ENCODE results near the gene S100A1.
A peak's percentile ranks its signal among the peaks of the same experiment; 100 is the strongest.
"Not testable (repeated sequence)": the region's sequence is repeated elsewhere in the genome, so short reads cannot be mapped to it uniquely, and the experiment has no call there.

The S100A1 gene

DNA sequence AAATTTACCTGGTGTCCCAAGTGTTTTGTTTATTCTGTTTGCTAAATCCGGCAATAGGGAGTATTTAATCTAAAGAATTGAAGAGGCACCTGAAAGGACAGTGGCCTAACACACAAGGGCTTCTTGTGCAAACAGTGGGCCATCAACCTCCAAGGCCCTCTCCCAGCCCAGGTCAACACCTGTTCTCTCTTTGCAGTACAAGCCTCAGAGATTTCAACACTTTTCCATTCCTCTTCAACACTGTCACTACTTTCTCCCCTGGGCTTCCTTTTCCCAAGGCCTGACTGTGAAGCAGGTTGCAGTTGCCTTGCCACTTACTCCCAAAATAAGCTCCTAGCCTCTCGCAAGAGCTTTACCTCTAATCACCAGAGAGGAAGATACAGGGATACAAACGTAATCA is 27.1 kb downstream of the S100A1 start:
- Histone ChIP-seq H3K9me3 (ENCODE audit: control insufficient read depth, insufficient read depth, low read depth, low read length) (no peaks in the 10 kb centered on the region), H3K36me3 (ENCODE audit: control insufficient read depth, insufficient read depth, low read length) (0 out of 2 replicates have a peak, but pooled peaks cover 6% of the 10 kb centered on the region), H3K9ac (ENCODE audit: low read length) (no peak overlapping the region), H3K4me1 (ENCODE audit: control insufficient read depth, insufficient read depth, low read length) (peaks cover 5% of the 10 kb centered on the region; the same call in 1 of the 2 replicates), H3K4me3 (ENCODE audit: low read depth, low read length) (no peak overlapping the region), H3K27me3 (ENCODE audit: control insufficient read depth, insufficient read depth, low read length) (no peaks in the 10 kb centered on the region), H3K27ac (ENCODE audit: low read depth, low read length) (no peak overlapping the region)

DNA sequence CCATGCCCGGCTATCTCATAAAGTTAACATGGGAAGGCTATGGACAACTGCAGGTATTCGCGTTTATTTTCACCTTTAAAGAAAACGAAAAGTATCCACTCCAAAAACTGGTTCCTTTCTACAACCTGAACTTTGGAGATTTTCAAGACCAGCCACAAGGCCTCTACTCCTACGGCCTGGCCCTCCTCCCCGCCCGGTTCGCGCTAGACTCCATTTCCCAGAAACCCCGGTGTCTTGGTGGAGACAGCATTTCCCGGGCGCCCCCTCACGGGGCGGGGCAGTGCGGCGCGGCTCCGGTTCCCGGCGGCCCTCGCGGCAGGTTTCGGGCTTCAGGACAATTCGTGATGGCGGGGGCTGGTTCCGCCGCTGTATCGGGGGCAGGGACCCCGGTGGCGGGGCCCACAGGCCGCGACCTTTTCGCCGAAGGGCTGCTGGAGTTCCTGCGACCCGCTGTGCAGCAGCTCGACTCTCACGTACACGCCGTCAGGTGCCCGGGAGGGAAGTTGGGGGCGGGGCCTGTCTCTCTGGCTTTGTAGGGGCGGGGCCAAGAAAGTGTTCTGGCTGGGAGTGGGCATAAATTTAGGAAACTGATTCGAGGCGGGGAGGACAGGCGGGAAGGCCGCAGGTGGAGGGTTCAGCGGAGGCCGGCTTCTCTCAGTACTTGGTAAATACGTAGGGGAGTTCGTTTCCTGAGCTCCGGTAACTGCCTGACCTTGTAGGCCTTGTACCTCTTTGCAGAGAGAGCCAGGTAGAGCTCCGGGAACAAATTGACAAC is 30.4 kb downstream of the S100A1 start, which contains the start of gene SNAPIN:
Gene SNAPIN, plus strand, starts transcription at position 304 of the 775 bp plus-strand sequence. Its CDS starts 41 bp downstream, at position 345.
- peaks cover 5% of the 10 kb centered on the region; the same call in 1 of the 2 replicates for H3K4me1 ChIP-seq (ENCODE audit: control insufficient read depth, insufficient read depth, low read length)
- H3K36me3 ChIP-seq (ENCODE audit: control insufficient read depth, insufficient read depth, low read length): peaks cover 37% of the 10 kb centered on the region
- H3K4me3 ChIP-seq (ENCODE audit: low read depth, low read length): peak within 1 kb of the TSS; percentile 81
- H3K9me3 ChIP-seq (ENCODE audit: control insufficient read depth, insufficient read depth, low read depth, low read length): no peaks in the 10 kb centered on the region
- peak within 1 kb of the TSS; percentile 75 for H3K27ac ChIP-seq (ENCODE audit: low read depth, low read length)
- no peaks in the 10 kb centered on the region for H3K27me3 ChIP-seq (ENCODE audit: control insufficient read depth, insufficient read depth, low read length)
- peak within 1 kb of the TSS; percentile 80 for H3K9ac ChIP-seq (ENCODE audit: low read length)

DNA sequence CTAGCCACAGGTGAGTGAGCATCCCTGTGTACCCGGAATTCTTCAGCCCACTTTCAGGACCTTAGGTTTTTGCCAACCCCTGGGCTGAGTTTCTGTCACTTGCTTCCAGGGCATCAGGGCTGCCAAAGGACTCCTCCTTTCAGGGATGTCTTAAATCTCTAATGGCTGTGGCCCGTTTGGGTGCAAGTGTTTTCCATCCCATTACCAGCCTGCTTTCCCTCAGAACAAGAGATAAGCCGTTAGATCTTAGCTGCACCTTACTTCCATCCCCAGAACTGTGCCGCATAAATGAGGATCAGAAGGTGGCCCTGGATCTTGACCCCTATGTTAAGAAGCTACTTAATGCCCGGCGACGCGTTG is 30.9 kb downstream of the S100A1 start:
- Histone ChIP-seq H3K36me3 (ENCODE audit: control insufficient read depth, insufficient read depth, low read length) (peaks cover 42% of the 10 kb centered on the region), H3K9me3 (ENCODE audit: control insufficient read depth, insufficient read depth, low read depth, low read length) (no peaks in the 10 kb centered on the region), H3K27ac (ENCODE audit: low read depth, low read length) (no peak overlapping the region), H3K9ac (ENCODE audit: low read length) (peak overlapping the region; percentile 80), H3K4me1 (ENCODE audit: control insufficient read depth, insufficient read depth, low read length) (peaks cover 5% of the 10 kb centered on the region; the same call in 1 of the 2 replicates), H3K27me3 (ENCODE audit: control insufficient read depth, insufficient read depth, low read length) (no peaks in the 10 kb centered on the region), H3K4me3 (ENCODE audit: low read depth, low read length) (peak overlapping the region; percentile 81)

DNA sequence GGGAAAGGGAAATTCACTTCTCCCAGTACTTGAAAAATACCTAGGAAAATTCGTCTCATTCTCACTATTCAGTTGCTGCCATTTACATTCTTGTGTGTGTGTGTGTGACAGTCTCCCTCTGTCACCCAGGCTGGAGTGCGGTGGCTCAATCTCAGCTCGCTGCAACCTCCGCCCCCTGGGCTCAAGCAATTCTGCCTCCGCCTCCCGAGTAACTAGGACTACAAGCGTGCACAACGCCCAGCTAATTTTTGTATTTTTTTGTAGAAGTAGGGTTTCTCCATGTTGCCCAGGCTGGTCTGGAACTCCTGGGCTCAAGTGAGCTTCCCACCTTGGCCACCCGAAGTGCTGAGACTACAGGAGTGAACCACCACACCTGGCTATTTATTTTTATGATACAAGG is 31.4 kb downstream of the S100A1 start:
- peak overlapping the region; percentile 81 for H3K4me3 ChIP-seq (ENCODE audit: low read depth, low read length)
- H3K4me1 ChIP-seq (ENCODE audit: control insufficient read depth, insufficient read depth, low read length): peaks cover 5% of the 10 kb centered on the region; the same call in 1 of the 2 replicates
- H3K9me3 ChIP-seq (ENCODE audit: control insufficient read depth, insufficient read depth, low read depth, low read length): no peaks in the 10 kb centered on the region
- no peak overlapping the region for H3K9ac ChIP-seq (ENCODE audit: low read length)
- H3K36me3 ChIP-seq (ENCODE audit: control insufficient read depth, insufficient read depth, low read length): peaks cover 47% of the 10 kb centered on the region
- no peaks in the 10 kb centered on the region for H3K27me3 ChIP-seq (ENCODE audit: control insufficient read depth, insufficient read depth, low read length)
- no peak overlapping the region for H3K27ac ChIP-seq (ENCODE audit: low read depth, low read length)

DNA sequence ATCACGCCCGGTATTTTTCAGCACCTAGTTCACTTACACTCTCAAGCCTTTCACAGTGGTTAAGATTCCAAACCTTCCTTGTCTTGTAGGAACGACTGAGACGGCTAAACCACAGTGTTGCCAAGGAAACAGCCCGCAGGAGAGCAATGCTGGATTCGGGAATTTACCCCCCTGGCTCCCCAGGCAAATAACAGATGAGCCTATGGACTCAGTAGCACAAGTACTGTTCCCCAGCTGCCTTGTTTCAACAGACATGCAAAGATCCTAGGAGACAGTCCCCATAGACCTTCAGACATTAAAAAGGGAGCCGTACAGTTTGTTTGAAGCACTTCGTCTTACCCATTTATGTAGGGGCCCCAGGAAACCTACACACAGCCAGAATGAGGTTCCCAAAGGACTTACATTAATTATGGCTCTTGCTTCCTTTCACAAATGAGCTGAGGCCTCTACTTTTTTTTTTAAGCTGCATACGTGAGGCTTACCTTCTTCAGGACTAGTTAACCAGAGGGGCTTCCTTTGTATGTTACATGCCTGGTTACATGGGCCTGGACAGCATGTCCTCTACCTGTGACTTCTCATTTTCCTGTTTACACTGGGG is 33.0 kb downstream of the S100A1 start:
- Histone ChIP-seq H3K36me3 (ENCODE audit: control insufficient read depth, insufficient read depth, low read length) (peaks cover 63% of the 10 kb centered on the region), H3K27ac (ENCODE audit: low read depth, low read length) (no peak overlapping the region), H3K9ac (ENCODE audit: low read length) (no peak overlapping the region), H3K4me3 (ENCODE audit: low read depth, low read length) (no peak overlapping the region), H3K27me3 (ENCODE audit: control insufficient read depth, insufficient read depth, low read length) (no peaks in the 10 kb centered on the region), H3K9me3 (ENCODE audit: control insufficient read depth, insufficient read depth, low read depth, low read length) (no peaks in the 10 kb centered on the region), H3K4me1 (ENCODE audit: control insufficient read depth, insufficient read depth, low read length) (peaks cover 5% of the 10 kb centered on the region; the same call in 1 of the 2 replicates)

DNA sequence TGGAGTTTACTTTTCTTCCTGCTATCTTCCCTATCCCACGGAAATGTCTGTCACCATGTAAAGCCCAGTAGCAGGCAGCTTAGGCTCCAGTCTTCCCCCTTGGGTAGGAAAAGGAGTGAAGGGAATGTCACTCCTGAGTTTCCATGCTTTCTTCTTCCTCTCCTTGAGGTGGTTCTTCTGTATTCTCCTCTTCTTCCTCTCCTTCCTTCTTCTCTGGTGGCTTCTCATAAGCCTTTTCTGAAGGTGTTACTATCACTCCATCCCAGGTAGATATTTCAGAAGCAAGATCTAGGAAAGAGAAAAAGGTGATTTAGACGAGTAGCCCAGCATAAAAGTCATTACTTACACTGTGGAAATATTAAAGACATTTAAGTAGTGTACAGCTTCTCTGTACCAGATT is 34.0 kb downstream of the S100A1 start:
- Histone ChIP-seq H3K36me3 (ENCODE audit: control insufficient read depth, insufficient read depth, low read length) (peaks cover 73% of the 10 kb centered on the region), H3K27ac (ENCODE audit: low read depth, low read length) (no peak overlapping the region)

DNA sequence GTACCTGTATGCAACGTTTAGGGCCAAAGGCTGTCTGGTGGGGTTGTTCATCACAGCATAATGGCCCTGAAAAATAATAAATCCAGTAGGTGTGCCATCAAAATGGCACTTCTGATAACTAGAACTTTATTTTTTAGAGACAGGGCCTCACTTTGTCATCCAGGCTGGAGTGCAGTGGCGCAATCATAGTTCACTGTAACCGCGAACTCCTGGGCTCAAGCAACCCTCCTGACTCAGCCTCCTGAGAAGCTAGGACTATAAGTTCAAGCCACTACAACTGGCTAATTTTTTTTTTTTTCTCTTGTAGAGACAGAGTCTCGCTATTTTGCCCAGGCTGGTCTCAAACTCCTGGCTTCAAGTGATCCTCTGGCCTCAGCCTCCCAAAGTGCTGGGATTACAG is 35.0 kb downstream of the S100A1 start:
- Histone ChIP-seq H3K9me3 (ENCODE audit: control insufficient read depth, insufficient read depth, low read depth, low read length) (no peaks in the 10 kb centered on the region), H3K4me3 (ENCODE audit: low read depth, low read length) (no peak overlapping the region), H3K9ac (ENCODE audit: low read length) (no peak overlapping the region), H3K4me1 (ENCODE audit: control insufficient read depth, insufficient read depth, low read length) (peaks cover 5% of the 10 kb centered on the region; the same call in 1 of the 2 replicates), H3K27me3 (ENCODE audit: control insufficient read depth, insufficient read depth, low read length) (no peaks in the 10 kb centered on the region), H3K27ac (ENCODE audit: low read depth, low read length) (no peak overlapping the region), H3K36me3 (ENCODE audit: control insufficient read depth, insufficient read depth, low read length) (peaks cover 83% of the 10 kb centered on the region)

More for the DNA sequence above, 34.0 kb downstream of the S100A1 start:
- Histone ChIP-seq H3K9me3 (ENCODE audit: control insufficient read depth, insufficient read depth, low read depth, low read length) (no peaks in the 10 kb centered on the region), H3K4me3 (ENCODE audit: low read depth, low read length) (no peak overlapping the region), H3K4me1 (ENCODE audit: control insufficient read depth, insufficient read depth, low read length) (peaks cover 5% of the 10 kb centered on the region; the same call in 1 of the 2 replicates), H3K9ac (ENCODE audit: low read length) (no peak overlapping the region), H3K27me3 (ENCODE audit: control insufficient read depth, insufficient read depth, low read length) (no peaks in the 10 kb centered on the region)

DNA sequence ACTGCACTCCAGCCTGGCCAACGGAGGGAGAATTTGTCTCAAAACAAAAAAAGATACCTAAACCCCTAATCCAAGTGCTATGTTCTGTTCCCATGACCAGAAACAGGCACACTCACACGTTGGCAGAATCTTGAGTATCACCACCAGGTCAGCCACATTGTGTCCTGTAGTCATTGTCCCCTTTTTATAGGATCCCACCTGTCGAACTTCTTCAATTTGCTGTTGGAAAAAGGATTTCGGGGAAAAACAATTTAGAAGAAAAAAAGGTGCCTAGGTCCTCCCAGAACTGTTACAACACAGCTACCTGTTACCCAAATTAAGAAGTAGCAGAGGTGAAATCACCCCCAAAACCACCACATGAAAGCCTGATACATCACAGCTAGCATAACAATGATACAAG is 39.2 kb downstream of the S100A1 start:
- Histone ChIP-seq H3K9ac (ENCODE audit: low read length) (no peak overlapping the region), H3K36me3 (ENCODE audit: control insufficient read depth, insufficient read depth, low read length) (peaks cover 78% of the 10 kb centered on the region), H3K27ac (ENCODE audit: low read depth, low read length) (no peak overlapping the region), H3K4me3 (ENCODE audit: low read depth, low read length) (no peak overlapping the region), H3K4me1 (ENCODE audit: control insufficient read depth, insufficient read depth, low read length) (no peaks in the 10 kb centered on the region), H3K9me3 (ENCODE audit: control insufficient read depth, insufficient read depth, low read depth, low read length) (no peaks in the 10 kb centered on the region), H3K27me3 (ENCODE audit: control insufficient read depth, insufficient read depth, low read length) (no peaks in the 10 kb centered on the region)

DNA sequence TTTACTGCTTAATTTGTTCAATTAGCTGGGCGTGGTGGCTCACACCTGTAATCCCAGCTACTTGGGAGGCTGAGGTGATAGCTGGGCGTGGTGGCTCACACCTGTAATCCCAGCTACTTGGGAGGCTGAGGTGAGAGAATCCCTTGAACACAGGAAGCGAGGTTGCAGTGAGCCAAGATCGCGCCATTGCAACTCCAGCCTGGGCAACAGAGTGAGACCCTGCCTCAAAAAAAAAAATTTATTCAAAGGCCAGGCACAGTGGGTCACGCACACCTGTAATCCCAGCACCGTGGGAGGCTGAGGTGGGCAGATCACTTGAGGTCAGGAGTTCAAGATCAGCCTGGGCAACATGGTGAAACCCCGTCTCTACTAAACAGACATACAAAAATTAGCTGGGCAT is 40.4 kb downstream of the S100A1 start:
- H3K27me3 ChIP-seq (ENCODE audit: control insufficient read depth, insufficient read depth, low read length); H3K27ac ChIP-seq (ENCODE audit: low read depth, low read length); H3K4me3 ChIP-seq (ENCODE audit: low read depth, low read length); H3K9ac ChIP-seq (ENCODE audit: low read length); H3K4me1 ChIP-seq (ENCODE audit: control insufficient read depth, insufficient read depth, low read length); H3K9me3 ChIP-seq (ENCODE audit: control insufficient read depth, insufficient read depth, low read depth, low read length): not testable (repeated sequence)
- H3K36me3 ChIP-seq (ENCODE audit: control insufficient read depth, insufficient read depth, low read length): peaks cover 66% of the 10 kb centered on the region

DNA sequence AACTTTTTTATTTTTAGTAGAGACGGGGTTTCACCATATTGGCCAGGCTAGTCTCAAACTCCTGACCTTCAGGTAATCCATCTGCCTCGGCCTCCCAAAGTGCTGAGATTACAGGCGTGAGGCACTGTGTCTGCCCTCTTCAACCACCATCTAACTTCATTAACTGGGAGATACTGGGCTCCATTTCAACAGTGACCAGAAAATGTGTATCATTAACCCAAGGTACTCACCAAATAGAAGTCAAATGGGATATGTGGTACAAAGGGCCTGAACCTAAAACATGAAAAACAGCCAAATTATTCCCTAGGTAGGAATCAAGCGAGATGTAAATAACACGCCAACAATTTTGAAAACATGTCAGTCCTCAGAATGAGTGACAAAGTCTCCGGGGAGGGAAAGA is 41.4 kb downstream of the S100A1 start:
- Histone ChIP-seq H3K4me1 (ENCODE audit: control insufficient read depth, insufficient read depth, low read length) (no peaks in the 10 kb centered on the region), H3K9me3 (ENCODE audit: control insufficient read depth, insufficient read depth, low read depth, low read length) (no peaks in the 10 kb centered on the region), H3K4me3 (ENCODE audit: low read depth, low read length) (peak overlapping the region; percentile 84), H3K9ac (ENCODE audit: low read length) (peak overlapping the region; percentile 96), H3K36me3 (ENCODE audit: control insufficient read depth, insufficient read depth, low read length) (peaks cover 57% of the 10 kb centered on the region), H3K27me3 (ENCODE audit: control insufficient read depth, insufficient read depth, low read length) (no peaks in the 10 kb centered on the region), H3K27ac (ENCODE audit: low read depth, low read length) (no peak overlapping the region)

DNA sequence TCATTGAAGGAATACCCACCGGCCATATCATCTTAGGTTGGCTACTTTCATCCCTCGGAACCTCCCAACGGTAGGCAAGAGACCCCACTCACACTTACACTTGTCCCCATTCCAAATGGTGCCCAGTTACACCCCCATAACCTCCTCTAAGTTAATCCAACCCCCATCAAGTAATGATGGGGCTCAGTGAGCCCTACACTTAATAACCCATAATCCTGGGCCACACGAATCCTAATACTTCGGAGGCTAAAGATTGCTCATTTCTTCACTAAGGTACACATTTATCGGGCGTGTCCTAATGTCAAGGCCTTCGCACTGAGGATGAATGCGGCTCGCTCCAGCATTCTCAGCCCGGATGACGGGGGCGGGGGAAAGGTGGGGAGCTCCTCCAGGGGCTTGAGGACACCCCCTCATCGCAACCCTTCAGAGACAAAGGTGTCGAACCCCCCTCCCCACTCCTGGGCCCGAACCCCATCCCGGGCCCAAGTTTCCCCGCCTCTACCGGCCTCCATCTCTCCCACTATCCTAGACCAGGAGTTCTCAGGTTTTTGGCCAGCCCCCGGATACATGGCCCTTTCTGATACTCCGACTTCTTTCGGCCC is 42.1 kb downstream of the S100A1 start:
- no peaks in the 10 kb centered on the region for H3K27me3 ChIP-seq (ENCODE audit: control insufficient read depth, insufficient read depth, low read length)
- H3K36me3 ChIP-seq (ENCODE audit: control insufficient read depth, insufficient read depth, low read length): peaks cover 49% of the 10 kb centered on the region
- H3K9me3 ChIP-seq (ENCODE audit: control insufficient read depth, insufficient read depth, low read depth, low read length): no peaks in the 10 kb centered on the region
- H3K4me1 ChIP-seq (ENCODE audit: control insufficient read depth, insufficient read depth, low read length): no peaks in the 10 kb centered on the region
- peak overlapping the region; percentile 78 for H3K27ac ChIP-seq (ENCODE audit: low read depth, low read length)
- H3K9ac ChIP-seq (ENCODE audit: low read length): peak overlapping the region; percentile 96
- peak overlapping the region; percentile 84 for H3K4me3 ChIP-seq (ENCODE audit: low read depth, low read length)

Data from HUES6 (cell line).